Measurements from ENCODE around the gene ESPN. TPM values are rescaled to one million over a fixed set of nuclear protein-coding genes. Genes with fewer than 3 reads are reported as not detected.

ESPN gene
- total and polyA plus RNA-seq, 2 of the 4 experiments (the other 2 are of a cell fraction), result under 0.01 to 0.02 TPM

DNA sequence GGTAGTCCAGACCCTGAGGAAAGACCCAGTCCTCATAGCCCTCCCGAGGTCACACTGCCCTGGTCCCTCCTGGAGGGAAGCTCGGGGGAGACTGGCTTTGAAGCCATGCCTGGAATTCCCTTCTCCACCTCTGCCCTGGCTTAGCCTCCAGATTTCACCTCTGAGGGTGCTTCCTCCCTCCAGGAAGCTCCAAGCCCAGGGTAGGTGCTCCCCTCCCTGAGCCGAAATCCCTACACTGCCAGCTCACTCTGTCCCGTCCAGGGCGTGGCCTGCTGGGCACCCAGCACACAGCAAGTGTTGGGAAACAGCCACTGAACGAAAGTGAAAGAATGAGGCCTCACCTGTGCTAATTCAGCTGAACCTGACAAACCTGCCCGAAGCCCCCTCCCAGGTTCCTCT, 47.4 kb downstream of the ESPN start:
- no peak overlapping the region for H3K4ac ChIP-seq (ENCODE audit: low read depth, low read length)
- H3K18ac ChIP-seq (ENCODE audit: low read depth, low read length), result no peak overlapping the region
- H3K27ac ChIP-seq (ENCODE audit: insufficient read depth, low read length), result no peak overlapping the region
- H3K4me2 ChIP-seq (ENCODE audit: low read depth, low read length), result no peak overlapping the region
- no TSS peak for BruUV-seq (replicated peaks)
- no peak overlapping the region for H2BK120ac ChIP-seq (ENCODE audit: low read depth, low read length)
- no peak overlapping the region for H3K4me3 ChIP-seq (ENCODE audit: insufficient read depth, low read depth, low read length)
- H2BK15ac ChIP-seq (ENCODE audit: low read depth, low read length), result no peak overlapping the region
- H2AK9ac ChIP-seq (replicated peaks; ENCODE audit: low read depth, low read length, poor library complexity), result peak overlapping the region; percentile 9
- no peak overlapping the region for H2AK5ac ChIP-seq (ENCODE audit: low read depth, low read length)
- H2AFZ ChIP-seq (replicated peaks; ENCODE audit: low read length, poor library complexity), result no peak overlapping the region
- H3K14ac ChIP-seq (replicated peaks; ENCODE audit: low read depth, low read length), result no peak overlapping the region
- no peak overlapping the region for H4K5ac ChIP-seq (ENCODE audit: low read depth, low read length)
- intact Hi-C loops (cut with micrococcal nuclease) (no loop called here), dilution Hi-C loops (cut with HindIII; ENCODE audit: low sequenced_read_pairs, unreplicated experiment) (no loop called here), in situ Hi-C loops (cut with MboI; ENCODE audit: low sequenced_read_pairs) (no loop called here)
- no peak overlapping the region for H3K9ac ChIP-seq (ENCODE audit: low read depth, low read length)
- no peak overlapping the region for H2BK20ac ChIP-seq (ENCODE audit: low read depth, low read length)
- peaks cover 7% of the 10 kb centered on the region for H4K20me1 ChIP-seq (ENCODE audit: insufficient read depth, low read length)
- no peaks in the 10 kb centered on the region for H3K9me3 ChIP-seq (ENCODE audit: control insufficient read depth, insufficient read depth, low read length)
- ChIA-PET POLR2A (ENCODE audit: unreplicated experiment) (no interaction called here), CTCF (no interaction called here)
- no peak overlapping the region for H3K23ac ChIP-seq (ENCODE audit: low read depth, low read length)
- no peaks in the 10 kb centered on the region; a peak in 1 of 4 replicates for H3K79me1 ChIP-seq (ENCODE audit: low read depth in 1 of 2, low read length in 2 of 2)
- no peaks in the 10 kb centered on the region for H3K27me3 ChIP-seq (ENCODE audit: control insufficient read depth, insufficient read depth, low read length)
- peaks cover 47% of the 10 kb centered on the region for H3K36me3 ChIP-seq (ENCODE audit: control insufficient read depth, insufficient read depth, low read length)
- H4K8ac ChIP-seq (ENCODE audit: low read depth in 2 of 2, low read length in 2 of 2), result no peak overlapping the region
- no peak for TF ChIP-seq MXI1 (IDR thresholded peaks at IDR 0.05; ENCODE audit: borderline replicate concordance, low read depth, low read length)
- no peak for TF ChIP-seq BHLHE40 (IDR thresholded peaks at IDR 0.05; ENCODE audit: low read depth, low read length)
- TF ChIP-seq CEBPB (IDR thresholded peaks at IDR 0.05; ENCODE audit: low read depth, low read length), result no peak
- no peak for TF ChIP-seq RAD21 (IDR thresholded peaks at IDR 0.05; ENCODE audit: low read length)
- TF ChIP-seq MAFK (IDR thresholded peaks at IDR 0.05; ENCODE audit: low read depth, low read length), result no peak
- no peak for TF ChIP-seq RFX5 (IDR thresholded peaks at IDR 0.05; ENCODE audit: low read depth, low read length)
- no peak for TF ChIP-seq MAZ (IDR thresholded peaks at IDR 0.05; ENCODE audit: borderline replicate concordance, low read depth, low read length)
- no peak for TF ChIP-seq POLR2A (IDR thresholded peaks at IDR 0.05; ENCODE audit: low read depth, low read length)
- TF ChIP-seq, protein P1, sequence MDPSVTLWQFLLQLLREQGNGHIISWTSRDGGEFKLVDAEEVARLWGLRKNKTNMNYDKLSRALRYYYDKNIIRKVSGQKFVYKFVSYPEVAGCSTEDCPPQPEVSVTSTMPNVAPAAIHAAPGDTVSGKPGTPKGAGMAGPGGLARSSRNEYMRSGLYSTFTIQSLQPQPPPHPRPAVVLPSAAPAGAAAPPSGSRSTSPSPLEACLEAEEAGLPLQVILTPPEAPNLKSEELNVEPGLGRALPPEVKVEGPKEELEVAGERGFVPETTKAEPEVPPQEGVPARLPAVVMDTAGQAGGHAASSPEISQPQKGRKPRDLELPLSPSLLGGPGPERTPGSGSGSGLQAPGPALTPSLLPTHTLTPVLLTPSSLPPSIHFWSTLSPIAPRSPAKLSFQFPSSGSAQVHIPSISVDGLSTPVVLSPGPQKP (IDR thresholded peaks at IDR 0.05; ENCODE audit: borderline replicate concordance, low read depth, low read length), result no peak
- TF ChIP-seq, protein P2, sequence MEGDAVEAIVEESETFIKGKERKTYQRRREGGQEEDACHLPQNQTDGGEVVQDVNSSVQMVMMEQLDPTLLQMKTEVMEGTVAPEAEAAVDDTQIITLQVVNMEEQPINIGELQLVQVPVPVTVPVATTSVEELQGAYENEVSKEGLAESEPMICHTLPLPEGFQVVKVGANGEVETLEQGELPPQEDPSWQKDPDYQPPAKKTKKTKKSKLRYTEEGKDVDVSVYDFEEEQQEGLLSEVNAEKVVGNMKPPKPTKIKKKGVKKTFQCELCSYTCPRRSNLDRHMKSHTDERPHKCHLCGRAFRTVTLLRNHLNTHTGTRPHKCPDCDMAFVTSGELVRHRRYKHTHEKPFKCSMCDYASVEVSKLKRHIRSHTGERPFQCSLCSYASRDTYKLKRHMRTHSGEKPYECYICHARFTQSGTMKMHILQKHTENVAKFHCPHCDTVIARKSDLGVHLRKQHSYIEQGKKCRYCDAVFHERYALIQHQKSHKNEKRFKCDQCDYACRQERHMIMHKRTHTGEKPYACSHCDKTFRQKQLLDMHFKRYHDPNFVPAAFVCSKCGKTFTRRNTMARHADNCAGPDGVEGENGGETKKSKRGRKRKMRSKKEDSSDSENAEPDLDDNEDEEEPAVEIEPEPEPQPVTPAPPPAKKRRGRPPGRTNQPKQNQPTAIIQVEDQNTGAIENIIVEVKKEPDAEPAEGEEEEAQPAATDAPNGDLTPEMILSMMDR (conservative IDR thresholded peaks at IDR 0.05; ENCODE audit: low read depth, low read length), result no peak
- TF ChIP-seq FOS (IDR thresholded peaks at IDR 0.05; ENCODE audit: low read depth, low read length), result no peak
- no peak for TF ChIP-seq RCOR1 (IDR thresholded peaks at IDR 0.05; ENCODE audit: insufficient replicate concordance, low read length)
- TF ChIP-seq, protein P3, sequence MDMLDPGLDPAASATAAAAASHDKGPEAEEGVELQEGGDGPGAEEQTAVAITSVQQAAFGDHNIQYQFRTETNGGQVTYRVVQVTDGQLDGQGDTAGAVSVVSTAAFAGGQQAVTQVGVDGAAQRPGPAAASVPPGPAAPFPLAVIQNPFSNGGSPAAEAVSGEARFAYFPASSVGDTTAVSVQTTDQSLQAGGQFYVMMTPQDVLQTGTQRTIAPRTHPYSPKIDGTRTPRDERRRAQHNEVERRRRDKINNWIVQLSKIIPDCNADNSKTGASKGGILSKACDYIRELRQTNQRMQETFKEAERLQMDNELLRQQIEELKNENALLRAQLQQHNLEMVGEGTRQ (IDR thresholded peaks at IDR 0.05; ENCODE audit: low read depth, low read length), result no peak
- TF ChIP-seq NFE2L2 (IDR thresholded peaks at IDR 0.05; ENCODE audit: low read depth, low read length), result no peak
- TF ChIP-seq SMC3 (IDR thresholded peaks at IDR 0.05; ENCODE audit: low read depth, low read length), result no peak
- no peak for DNase-seq
- H2BK5ac ChIP-seq (ENCODE audit: low read depth, low read length, poor library complexity, severe bottlenecking), result no peak overlapping the region
- no peak overlapping the region for H3K56ac ChIP-seq (ENCODE audit: extremely low read depth, insufficient read depth, low read length)
- 100% methylated on average over 4 of the region's 7 CpGs; no CpG with 5 or more reads in 1 of the 2 experiments for WGBS, 2 experiments (ENCODE audit: extremely low coverage in 2 of 2, insufficient read length in 1 of 2)
- H3K4me1 ChIP-seq (ENCODE audit: control insufficient read depth, insufficient read depth, low read length), result no peaks in the 10 kb centered on the region
- no peaks in the 10 kb centered on the region for H3K9me1 ChIP-seq (ENCODE audit: insufficient read depth, low read length)
- no peak for ATAC-seq (ENCODE audit: low read depth)
- H4K91ac ChIP-seq (ENCODE audit: insufficient read depth, low read depth, low read length), result no peak overlapping the region
